GM23338 (cell line): ENCODE data around the gene DHRS12.

Experiments used
- ETS1 ChIP-seq: IDR thresholded peaks from 2 replicates; pipeline ENCODE4 v1.6.1; 2016; ENCODE audit warnings: antibody characterized with exemption
- EZH2 ChIP-seq: fragments of 200-600 bp; sonication (generic); IDR thresholded peaks from one replicate; pipeline ENCODE4 v1.8.0; 2017; ENCODE audit warnings: antibody characterized with exemption, mild to moderate bottlenecking, low read depth; ENCODE audit not compliant: unreplicated experiment
- EZH2phosphoT487 ChIP-seq: fragments of 200-600 bp; sonication (generic); IDR thresholded peaks from one replicate; pipeline ENCODE4 v1.8.1; 2018; ENCODE audit warnings: antibody characterized with exemption; ENCODE audit not compliant: unreplicated experiment
- JUNB ChIP-seq: IDR thresholded peaks from one replicate; pipeline ENCODE4 v1.6.1; 2016; ENCODE audit warnings: antibody characterized with exemption; ENCODE audit not compliant: unreplicated experiment
- NANOG ChIP-seq: IDR thresholded peaks from 2 replicates; pipeline ENCODE4 v1.6.1; 2016; ENCODE audit warnings: antibody characterized with exemption, borderline replicate concordance
- POLR2AphosphoS5 ChIP-seq: IDR thresholded peaks from 2 replicates; pipeline ENCODE4 v1.6.1; 2016; ENCODE audit warnings: antibody characterized with exemption, low read depth
- ZNF114 ChIP-seq: fragments of 250-450 bp; sonication (Bioruptor Pico); IDR thresholded peaks from 2 replicates; pipeline ENCODE4 v1.5.0; 2020; ENCODE audit warnings: mild to moderate bottlenecking, moderate library complexity
- TF ChIP-seq, protein P1 (sequence below): IDR thresholded peaks from one replicate; pipeline ENCODE4 v1.6.1; 2018; ENCODE audit warnings: antibody characterized with exemption; ENCODE audit not compliant: unreplicated experiment
- TF ChIP-seq, protein P2 (sequence below), 2 experiments: fragments of 200-600 bp in 1 of 2; sonication (generic) in 1 of 2; conservative IDR thresholded peaks; 2 replicates each; pipeline versions ENCODE4 v1.5.1 to v1.6.1; 2016 to 2017; ENCODE audit warnings: antibody characterized with exemption in 2 of 2, low read depth in 2 of 2, mild to moderate bottlenecking in 2 of 2, moderate library complexity in 1 of 2

DNA sequence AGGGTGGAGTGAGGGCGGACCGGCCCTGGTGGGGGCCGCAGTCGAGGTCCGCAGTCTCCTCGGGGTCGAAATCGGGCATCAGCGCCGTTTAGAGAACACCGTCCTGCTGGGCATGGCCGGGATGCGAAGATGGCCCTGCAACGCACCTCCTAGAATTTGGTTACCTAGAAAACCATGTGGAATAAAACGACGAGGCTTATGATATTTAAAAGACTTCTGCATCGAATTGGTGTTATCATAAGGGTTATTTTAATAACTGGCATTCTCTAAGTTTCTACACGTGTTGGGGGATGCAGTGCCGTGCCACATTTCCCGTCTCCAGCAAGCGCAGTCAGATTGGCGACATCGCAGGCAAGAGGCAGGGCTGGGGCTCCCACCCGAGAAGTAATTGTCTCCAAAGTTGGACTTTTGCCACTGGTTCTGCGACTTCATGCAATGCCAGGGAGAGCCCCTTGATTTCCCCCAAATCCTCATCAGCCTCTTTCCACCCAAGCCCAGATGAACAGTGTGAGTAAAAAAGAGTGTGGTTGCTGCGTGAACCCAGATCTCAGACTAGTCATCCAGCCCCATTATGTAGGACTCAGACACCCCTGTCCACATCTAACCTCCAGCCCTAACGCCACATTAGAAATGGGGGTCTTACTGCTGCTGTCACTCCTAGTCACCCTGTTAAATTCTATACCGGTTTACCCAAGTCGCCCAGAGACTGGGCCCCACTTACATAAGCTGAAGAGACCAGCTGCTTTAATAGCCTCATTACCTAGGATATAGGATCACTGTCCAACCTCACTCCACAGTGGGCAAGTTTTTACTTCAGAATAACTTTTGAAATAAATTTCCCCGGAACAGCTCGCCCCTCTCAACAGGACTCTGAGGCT is 571 bp upstream of the DHRS12 start:
- TF ChIP-seq, protein P1, sequence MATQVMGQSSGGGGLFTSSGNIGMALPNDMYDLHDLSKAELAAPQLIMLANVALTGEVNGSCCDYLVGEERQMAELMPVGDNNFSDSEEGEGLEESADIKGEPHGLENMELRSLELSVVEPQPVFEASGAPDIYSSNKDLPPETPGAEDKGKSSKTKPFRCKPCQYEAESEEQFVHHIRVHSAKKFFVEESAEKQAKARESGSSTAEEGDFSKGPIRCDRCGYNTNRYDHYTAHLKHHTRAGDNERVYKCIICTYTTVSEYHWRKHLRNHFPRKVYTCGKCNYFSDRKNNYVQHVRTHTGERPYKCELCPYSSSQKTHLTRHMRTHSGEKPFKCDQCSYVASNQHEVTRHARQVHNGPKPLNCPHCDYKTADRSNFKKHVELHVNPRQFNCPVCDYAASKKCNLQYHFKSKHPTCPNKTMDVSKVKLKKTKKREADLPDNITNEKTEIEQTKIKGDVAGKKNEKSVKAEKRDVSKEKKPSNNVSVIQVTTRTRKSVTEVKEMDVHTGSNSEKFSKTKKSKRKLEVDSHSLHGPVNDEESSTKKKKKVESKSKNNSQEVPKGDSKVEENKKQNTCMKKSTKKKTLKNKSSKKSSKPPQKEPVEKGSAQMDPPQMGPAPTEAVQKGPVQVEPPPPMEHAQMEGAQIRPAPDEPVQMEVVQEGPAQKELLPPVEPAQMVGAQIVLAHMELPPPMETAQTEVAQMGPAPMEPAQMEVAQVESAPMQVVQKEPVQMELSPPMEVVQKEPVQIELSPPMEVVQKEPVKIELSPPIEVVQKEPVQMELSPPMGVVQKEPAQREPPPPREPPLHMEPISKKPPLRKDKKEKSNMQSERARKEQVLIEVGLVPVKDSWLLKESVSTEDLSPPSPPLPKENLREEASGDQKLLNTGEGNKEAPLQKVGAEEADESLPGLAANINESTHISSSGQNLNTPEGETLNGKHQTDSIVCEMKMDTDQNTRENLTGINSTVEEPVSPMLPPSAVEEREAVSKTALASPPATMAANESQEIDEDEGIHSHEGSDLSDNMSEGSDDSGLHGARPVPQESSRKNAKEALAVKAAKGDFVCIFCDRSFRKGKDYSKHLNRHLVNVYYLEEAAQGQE: no peak
- TF ChIP-seq, protein P2, sequence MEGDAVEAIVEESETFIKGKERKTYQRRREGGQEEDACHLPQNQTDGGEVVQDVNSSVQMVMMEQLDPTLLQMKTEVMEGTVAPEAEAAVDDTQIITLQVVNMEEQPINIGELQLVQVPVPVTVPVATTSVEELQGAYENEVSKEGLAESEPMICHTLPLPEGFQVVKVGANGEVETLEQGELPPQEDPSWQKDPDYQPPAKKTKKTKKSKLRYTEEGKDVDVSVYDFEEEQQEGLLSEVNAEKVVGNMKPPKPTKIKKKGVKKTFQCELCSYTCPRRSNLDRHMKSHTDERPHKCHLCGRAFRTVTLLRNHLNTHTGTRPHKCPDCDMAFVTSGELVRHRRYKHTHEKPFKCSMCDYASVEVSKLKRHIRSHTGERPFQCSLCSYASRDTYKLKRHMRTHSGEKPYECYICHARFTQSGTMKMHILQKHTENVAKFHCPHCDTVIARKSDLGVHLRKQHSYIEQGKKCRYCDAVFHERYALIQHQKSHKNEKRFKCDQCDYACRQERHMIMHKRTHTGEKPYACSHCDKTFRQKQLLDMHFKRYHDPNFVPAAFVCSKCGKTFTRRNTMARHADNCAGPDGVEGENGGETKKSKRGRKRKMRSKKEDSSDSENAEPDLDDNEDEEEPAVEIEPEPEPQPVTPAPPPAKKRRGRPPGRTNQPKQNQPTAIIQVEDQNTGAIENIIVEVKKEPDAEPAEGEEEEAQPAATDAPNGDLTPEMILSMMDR (conservative IDR thresholded peaks at IDR 0.05; ENCODE audit: low read depth in 2 of 2): no peak
- TF ChIP-seq EZH2 (no peak), POLR2AphosphoS5 (no peak), JUNB (no peak), ZNF114 (CRISPR knock-in tag) (no peak), EZH2phosphoT487 (no peak), NANOG (no peak), ETS1 (no peak)
